IMR-90 (cell line): ENCODE results near the gene TOMM40.
A peak's percentile ranks its signal among the peaks of the same experiment; 100 is the strongest.

Experiments
- CTCF ChIP-seq: conservative IDR thresholded peaks from 2 replicates; pipeline ENCODE4 v1.5.1; 2012; ENCODE audit warnings: mild to moderate bottlenecking, low read depth, low read length, improper control_type of control experiment
- POLR2A ChIP-seq: IDR thresholded peaks from 2 replicates; pipeline ENCODE4 v1.6.1; 2012; ENCODE audit warnings: mild to moderate bottlenecking, low read depth, low read length

- TF ChIP-seq POLR2A (peak; percentile 19; the same call in 1 of the 2 replicates), CTCF (no peak)
Observed at GRCh38 chr19:44848036-44848811, 42.8 kb upstream of the TOMM40 start.
